ENCODE results near the gene PKN1. TPM values are rescaled to one million over a fixed set of nuclear protein-coding genes. Genes with fewer than 3 reads are reported as not detected.

Gene PKN1
- total and polyA plus RNA-seq, 9 of the 15 experiments (the other 6 are each of a cell fraction or from before 2014, with no cell fraction given), result 0.30 to 228 (median 77.5) TPM

- no peak for TF ChIP-seq GTF3C2 (IDR thresholded peaks at IDR 0.05; ENCODE audit: borderline replicate concordance, extremely low read depth, insufficient read length)
- TF ChIP-seq HDGF (IDR thresholded peaks at IDR 0.05), result peak; percentile 75; the same call in 1 of the 2 replicates
- TF ChIP-seq SMC3 (conservative IDR thresholded peaks at IDR 0.05; ENCODE audit: insufficient read depth, low read depth, low read length), result no peak
- TF ChIP-seq MNT (conservative IDR thresholded peaks at IDR 0.05), result no peak
- peak; percentile 78 for TF ChIP-seq TFAP4 (CRISPR knock-in tag; IDR thresholded peaks at IDR 0.05; ENCODE audit: borderline replicate concordance)
- TF ChIP-seq SMARCA4 (IDR thresholded peaks at IDR 0.05), result peak; percentile 93
- TF ChIP-seq EP400 (IDR thresholded peaks at IDR 0.05), result peak; percentile 48
- peak; percentile 7; the same call in 1 of the 2 replicates for TF ChIP-seq ZNF395 (CRISPR knock-in tag; IDR thresholded peaks at IDR 0.05)
- TF ChIP-seq JUND (IDR thresholded peaks at IDR 0.05; ENCODE audit: borderline replicate concordance, low read depth, low read length), result peak; percentile 99
- peak; percentile 97 for TF ChIP-seq JUND (tag; IDR thresholded peaks at IDR 0.05; ENCODE audit: borderline replicate concordance, low read depth, low read length)
- TF ChIP-seq ZNF584 (CRISPR knock-in tag; IDR thresholded peaks at IDR 0.05; ENCODE audit: low read depth), result 0 out of 2 replicates have a peak, but pooled peaks have one; percentile 59
- TF ChIP-seq MAZ (CRISPR knock-in tag; conservative IDR thresholded peaks at IDR 0.05 in 1 of 2, IDR thresholded peaks at IDR 0.05 in 1 of 2), result peak in 1 of 2 experiments; percentile 35; a peak in 1 of 4 replicates
- TF ChIP-seq NR2C2 (CRISPR knock-in tag; IDR thresholded peaks at IDR 0.05), result no peak
- TF ChIP-seq NR2C2 (tag; IDR thresholded peaks at IDR 0.05), result 0 out of 2 replicates have a peak, but pooled peaks have one; percentile 0
- TF ChIP-seq ARID1B (IDR thresholded peaks at IDR 0.05), result peak; percentile 92
- TF ChIP-seq BCOR (IDR thresholded peaks at IDR 0.05), result peak; percentile 97
- peak; percentile 82 for TF ChIP-seq ETV1 (tag; conservative IDR thresholded peaks at IDR 0.05; ENCODE audit: low read depth)
- 0 out of 2 replicates have a peak, but pooled peaks have one; percentile 14 for TF ChIP-seq TRIM28 (IDR thresholded peaks at IDR 0.05)
- TF ChIP-seq ZNF121 (CRISPR knock-in tag; conservative IDR thresholded peaks at IDR 0.05), result 0 out of 2 replicates have a peak, but pooled peaks have one; percentile 8
- peak; percentile 7 for TF ChIP-seq RBM39 (optimal IDR thresholded peaks at IDR 0.05; ENCODE audit: low read depth, low read length)
- TF ChIP-seq MEF2D (tag; conservative IDR thresholded peaks at IDR 0.05; ENCODE audit: low read depth), result no peak
These were observed 49.2 kb upstream of the PKN1 start (continued) for GRCh38 chr19:14383661-14384555.
